ENCODE results near the gene OBSL1.

Gene OBSL1

DNA sequence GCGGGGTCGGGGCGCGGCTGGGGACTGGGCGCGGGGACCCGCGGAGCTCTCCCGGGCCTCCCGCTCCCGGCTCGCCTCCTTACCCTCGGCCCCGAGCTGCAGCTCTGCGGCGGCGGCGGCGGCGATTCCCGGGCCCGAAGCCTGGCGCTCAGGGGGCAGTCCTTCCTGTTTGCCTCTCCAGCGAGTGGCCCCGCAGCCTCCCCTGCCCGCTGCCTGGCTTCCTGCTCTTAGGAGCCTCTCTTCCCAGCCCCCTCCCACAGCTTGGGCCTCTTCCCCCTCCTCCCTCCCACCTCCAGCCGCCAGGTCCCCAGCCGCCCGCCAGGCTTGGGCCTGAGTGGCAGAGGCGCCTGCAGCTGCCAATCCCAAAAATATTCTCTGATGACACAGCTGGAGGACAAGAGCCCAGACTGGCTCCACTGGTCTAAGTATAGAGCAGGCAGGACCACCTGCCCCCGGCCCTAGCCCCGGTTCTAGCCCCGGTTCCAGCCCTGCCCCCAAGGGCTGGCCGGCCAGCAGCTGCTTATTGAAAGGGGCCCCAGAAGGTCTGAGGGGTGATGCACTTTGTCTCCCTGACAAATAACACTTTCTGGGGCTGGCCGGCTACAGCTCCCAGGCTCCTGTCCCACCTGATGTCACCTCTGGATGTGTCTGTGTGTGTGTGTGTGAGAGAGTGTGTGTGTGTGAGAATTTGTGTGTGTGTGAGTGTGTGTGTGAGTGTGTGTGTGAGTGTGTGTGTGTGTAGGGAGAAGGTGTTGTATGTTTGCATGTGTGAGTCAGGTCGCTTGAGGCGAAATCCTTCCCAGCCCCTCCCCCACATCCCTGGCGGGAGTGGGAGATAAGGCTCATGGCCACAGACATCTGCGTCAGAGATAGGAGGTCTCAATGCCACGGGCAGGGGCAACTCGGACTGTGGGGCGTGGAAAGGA is at the start of gene OBSL1:
TSS of gene OBSL1 (minus strand) at position 229 of the 926 bp plus-strand sequence. CDS start 307 bp downstream, outside the sequence.
- DNase-seq (ENCODE audit: low read depth in 4 of 4, low spot score in 1 of 4) = no peak

DNA sequence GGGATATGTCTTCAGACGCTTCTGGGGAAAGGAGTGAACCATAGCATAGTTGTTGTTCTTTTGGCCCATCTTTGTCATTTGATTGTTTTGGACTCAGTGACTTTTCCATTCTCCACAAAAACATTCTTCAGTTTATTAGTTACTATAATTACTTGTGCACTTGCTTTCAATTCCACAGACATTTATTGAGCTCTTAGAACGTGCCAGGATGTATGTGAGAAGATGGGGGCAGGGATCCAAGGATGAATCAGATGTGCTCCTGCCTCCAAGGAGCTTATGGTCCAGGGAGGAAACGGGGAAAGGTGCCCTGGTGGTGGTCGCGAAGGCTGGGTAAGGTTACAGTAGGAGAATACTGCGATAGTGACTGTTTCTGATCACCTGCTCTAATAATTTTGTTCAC is 49.2 kb upstream of the OBSL1 start:
- DNase-seq (ENCODE audit: low read depth in 4 of 4, low spot score in 1 of 4) = no peak

GRCh38 chr2:219619235-219619634 is 47.9 kb upstream of the OBSL1 start:
- no peak for DNase-seq (ENCODE audit: low read depth in 4 of 4, low spot score in 1 of 4)

DNA sequence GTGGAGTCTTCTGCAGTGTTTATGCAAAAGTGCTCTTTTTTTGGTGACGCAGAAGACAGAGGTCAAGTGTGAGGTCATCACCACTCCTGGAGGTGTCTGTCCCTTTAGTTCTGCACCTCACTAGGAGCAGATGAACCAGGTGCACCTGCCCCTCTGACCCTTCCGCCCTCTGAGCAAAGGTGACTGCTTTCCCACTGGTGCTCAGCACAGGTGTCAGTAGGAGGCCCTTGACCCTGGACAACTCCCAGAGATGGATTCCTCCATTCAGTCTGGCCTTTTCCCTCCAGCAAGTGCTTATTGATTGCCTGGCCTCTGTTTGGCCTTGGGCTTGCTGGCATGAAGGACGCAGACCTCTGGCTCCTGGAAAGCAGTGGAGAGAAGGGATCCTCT is 47.4 kb upstream of the OBSL1 start:
- no peak for DNase-seq (ENCODE audit: low read depth in 4 of 4, low spot score in 1 of 4)

DNA sequence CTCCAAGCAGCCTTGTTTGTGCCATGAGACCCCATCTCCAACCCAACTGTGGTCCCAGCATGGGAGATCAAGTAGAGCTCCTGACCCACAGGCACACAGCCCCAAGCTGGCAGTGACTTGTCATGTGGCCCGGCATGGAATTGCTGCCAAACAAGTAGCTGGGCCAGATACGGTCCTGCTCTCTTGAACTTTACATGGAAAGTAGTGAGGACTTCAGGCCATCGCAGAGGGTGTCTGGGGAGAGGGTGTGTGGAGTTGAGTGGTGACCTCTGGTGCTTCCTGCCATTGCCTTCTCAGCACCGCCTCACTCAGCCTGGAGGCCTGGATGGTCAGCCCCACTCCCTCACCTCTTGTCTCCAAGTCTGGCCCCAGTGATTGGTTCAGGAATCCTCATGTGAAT is 45.2 kb upstream of the OBSL1 start:
- no peak for DNase-seq (ENCODE audit: low read depth in 4 of 4, low spot score in 1 of 4)

DNA sequence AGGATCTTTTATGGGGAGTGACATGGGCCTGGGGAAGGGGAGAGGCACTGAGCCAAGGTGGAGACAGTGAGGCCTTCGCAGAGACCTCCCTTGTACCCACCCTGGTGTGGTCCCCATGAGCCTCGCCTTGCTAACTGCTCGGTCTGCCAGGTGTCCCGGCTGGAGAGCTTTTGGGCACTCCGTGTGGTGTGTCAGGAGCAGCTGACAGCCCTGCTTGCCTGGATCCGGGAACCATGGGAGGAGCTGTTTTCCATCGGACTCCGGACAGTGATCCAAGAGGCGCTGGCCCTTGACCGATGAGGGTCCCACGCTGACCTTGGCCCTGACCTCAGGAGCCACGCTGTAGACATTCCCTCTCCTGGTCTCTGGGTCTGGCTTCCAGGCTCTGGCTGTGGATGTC is 44.6 kb upstream of the OBSL1 start:
- DNase-seq (ENCODE audit: low read depth in 4 of 4, low spot score in 1 of 4) = no peak

- DNase-seq (ENCODE audit: low read depth in 4 of 4, low spot score in 1 of 4) = no peak
Measured at GRCh38 chr2:219615036-219615435, 43.7 kb upstream of the OBSL1 start.

GRCh38 chr2:219614076-219614860 is 42.9 kb upstream of the OBSL1 start:
- no peak for DNase-seq (ENCODE audit: low read depth in 4 of 4, low spot score in 1 of 4)

- no peak for DNase-seq (ENCODE audit: low read depth in 4 of 4, low spot score in 1 of 4)
Measured at GRCh38 chr2:219613461-219614070, 42.2 kb upstream of the OBSL1 start.

- DNase-seq (ENCODE audit: low read depth in 4 of 4, low spot score in 1 of 4) = no peak
Measured at GRCh38 chr2:219612577-219613286, 41.4 kb upstream of the OBSL1 start.

DNA sequence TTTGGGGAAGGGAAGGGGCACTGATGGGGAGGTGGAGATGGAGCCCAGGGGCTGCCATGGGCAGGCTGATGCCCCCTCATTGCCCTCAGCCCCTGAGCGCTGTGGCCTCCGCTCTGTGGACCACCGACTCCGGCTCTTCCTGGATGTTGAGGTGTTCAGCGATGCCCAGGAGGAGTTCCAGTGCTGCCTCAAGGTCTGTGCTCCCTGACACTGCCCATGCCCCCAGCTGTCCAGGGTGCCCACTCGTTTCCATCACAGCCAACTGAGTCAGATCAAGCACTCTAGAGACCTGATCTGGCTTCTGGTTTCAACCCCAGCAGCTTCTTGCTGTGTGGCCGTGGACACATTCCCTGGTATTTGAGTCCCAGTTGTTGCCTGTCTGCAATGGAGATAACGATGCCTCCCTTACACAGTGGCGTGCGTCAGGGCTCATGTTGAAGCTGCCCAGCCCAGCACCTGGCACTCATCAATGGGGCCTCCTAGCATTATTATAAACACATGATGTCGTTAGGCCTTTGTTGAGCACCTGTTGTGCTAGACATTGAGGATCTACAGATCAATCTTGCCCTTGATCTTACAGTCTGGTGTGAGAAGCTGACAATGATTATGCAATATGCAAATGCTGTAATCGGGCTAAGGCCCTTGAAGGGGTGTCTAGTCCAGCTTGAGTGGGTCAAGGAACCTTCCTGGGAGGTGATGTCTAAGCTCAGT is 40.7 kb upstream of the OBSL1 start:
- DNase-seq (ENCODE audit: low read depth in 4 of 4, low spot score in 1 of 4) = no peak

- no peak for DNase-seq (ENCODE audit: low read depth in 4 of 4, low spot score in 1 of 4)
Measured at GRCh38 chr2:219611306-219611705, 40.0 kb upstream of the OBSL1 start.

GRCh38 chr2:219609149-219609750 is 37.9 kb upstream of the OBSL1 start:
- no peak for DNase-seq (ENCODE audit: low read depth in 4 of 4, low spot score in 1 of 4)

DNA sequence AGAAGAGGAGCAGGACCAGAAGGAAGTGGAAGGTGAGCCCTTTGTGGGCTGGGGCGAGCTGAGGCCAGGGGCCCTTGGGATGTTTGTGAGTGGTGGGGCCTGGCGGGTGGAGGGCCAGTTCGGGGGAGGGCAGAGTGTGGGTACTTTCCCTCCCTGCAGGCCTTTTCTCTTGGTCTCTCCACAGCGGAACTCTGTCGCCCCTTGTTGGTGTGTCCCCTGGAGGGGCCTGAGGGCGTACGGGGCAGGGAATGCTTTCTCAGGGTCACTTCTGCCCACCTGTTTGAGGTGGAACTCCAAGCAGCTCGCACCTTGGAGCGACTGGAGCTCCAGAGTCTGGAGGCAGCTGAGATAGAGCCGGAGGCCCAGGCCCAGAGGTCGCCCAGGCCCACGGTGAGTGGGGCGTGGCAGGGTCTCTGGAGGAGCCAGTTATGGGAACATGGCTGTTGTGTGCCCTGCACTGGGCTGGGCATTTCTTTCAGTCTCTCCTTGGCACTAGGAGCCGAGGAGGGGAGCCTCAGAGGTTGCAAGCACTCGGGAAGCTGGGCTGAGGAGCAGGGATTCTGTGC is 37.1 kb upstream of the OBSL1 start:
- no peak for DNase-seq (ENCODE audit: low read depth in 4 of 4, low spot score in 1 of 4)

DNA sequence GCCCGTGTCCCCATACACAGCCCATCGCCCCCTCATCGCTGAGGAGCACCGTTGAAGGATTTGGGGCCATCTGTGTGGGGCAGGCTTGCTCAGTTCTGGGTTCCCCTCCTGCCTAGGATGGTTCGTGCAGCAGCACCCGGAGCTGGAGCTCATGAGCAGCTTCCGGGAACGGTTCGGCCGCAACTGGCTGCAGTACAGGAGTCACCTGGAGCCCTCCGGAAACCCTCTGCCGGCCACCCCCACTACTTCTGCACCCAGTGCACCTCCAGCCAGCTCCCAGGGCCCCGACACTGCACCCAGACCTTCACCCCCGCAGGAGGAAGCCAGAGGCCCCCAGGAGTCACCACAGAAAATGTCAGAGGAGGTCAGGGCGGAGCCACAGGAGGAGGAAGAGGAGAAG is 36.6 kb upstream of the OBSL1 start:
- DNase-seq (ENCODE audit: low read depth in 4 of 4, low spot score in 1 of 4) = no peak

- no peak for DNase-seq (ENCODE audit: low read depth in 4 of 4, low spot score in 1 of 4)
Measured at GRCh38 chr2:219605607-219605954, 34.2 kb upstream of the OBSL1 start.

DNA sequence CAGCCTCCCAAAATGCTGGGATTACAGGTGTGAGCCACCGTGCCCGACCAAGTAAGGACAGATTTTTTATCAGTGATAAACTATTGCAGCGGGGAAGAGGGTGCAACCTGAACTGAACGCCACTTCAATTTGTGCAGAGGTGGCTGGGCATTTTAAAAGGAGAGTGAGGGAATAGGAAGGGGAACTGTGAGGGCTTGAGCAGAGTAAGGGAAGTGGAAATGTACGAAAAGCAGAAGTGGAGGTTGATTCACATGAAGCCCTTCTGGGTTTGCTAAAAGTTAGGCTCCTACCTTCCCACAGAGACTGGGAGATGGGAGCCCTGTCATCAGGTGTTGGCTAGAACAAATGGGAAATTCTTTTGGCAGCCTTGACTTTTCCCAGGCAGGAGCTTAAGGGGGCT is 32.4 kb upstream of the OBSL1 start:
- no peak for DNase-seq (ENCODE audit: low read depth in 4 of 4, low spot score in 1 of 4)

DNA sequence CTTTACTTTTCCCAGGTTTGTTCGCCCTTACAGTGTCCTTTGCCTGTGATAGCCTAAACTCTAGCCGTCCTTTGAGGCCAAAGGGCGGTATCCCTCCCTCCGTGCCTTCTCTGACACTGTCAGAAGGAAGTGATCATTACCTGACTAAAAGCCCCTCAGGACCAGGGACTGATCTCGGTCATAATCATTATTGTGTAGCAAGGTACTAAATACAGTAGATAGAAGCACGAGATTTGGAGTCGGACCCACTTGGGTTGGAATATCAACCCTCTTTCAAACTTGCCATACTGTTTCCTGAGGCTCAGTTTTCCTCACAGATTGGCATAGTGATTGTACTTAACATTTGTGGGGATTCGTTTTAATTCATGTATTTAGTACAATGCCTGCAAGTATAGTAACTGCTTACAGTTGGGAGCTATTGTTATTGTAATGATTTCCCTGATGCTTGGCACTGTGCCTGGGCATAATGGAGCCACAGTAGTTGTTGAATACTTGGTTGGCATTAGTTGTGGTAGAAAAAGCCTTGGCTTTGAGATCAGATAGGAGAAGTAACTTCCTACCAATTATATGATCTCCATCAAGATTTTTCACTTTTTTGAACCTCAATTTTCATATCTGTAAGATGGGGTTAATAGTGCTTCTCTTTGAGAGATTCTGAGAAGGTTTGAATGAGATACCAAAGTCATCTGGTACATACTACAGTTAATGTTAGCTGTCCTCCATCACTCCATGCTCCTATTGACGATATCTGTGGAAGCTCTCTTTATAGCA is 27.2 kb upstream of the OBSL1 start:
- DNase-seq (ENCODE audit: low read depth in 4 of 4, low spot score in 1 of 4) = no peak

Data from stimulated activated CD4-positive, alpha-beta T cell treated with anti-CD3 and anti-CD28 coated beads, Interleukin-1b, Interleukin-23, amount 100 ng/mL, for 24 hours (primary cell).